Colonic mucosa (tissue), 4 donors: ENCODE data around the gene ABCA9. TPM values are rescaled to one million over a fixed set of nuclear protein-coding genes. Genes with fewer than 3 reads are reported as not detected.

Experiments used
- DNase-seq: peaks from one replicate; pipeline ENCODE4 v3.0.0-alpha.2; 2020
- H3K27ac ChIP-seq: fragments of 200-600 bp; one replicate; pipeline ENCODE4 v1.8.0; 2021
- H3K27me3 ChIP-seq: fragments of 200-600 bp; one replicate; pipeline ENCODE4 v1.8.0; 2021
- H3K36me3 ChIP-seq: fragments of 200-600 bp; one replicate; pipeline ENCODE4 v1.8.0; 2021
- H3K4me1 ChIP-seq: fragments of 200-600 bp; one replicate; pipeline ENCODE4 v1.8.0; 2021; ENCODE audit warnings: mild to moderate bottlenecking
- H3K4me3 ChIP-seq: fragments of 200-600 bp; one replicate; pipeline ENCODE4 v1.8.0; 2021
- H3K9ac ChIP-seq, 2 donors: one replicate each; pipeline ENCODE4 v1.7.0; 2013; ENCODE audit warnings: control low read depth in 2 of 2, low read depth in 2 of 2, low read length in 2 of 2
- H3K9me3 ChIP-seq: fragments of 200-600 bp; one replicate; pipeline ENCODE4 v1.8.0; 2021
- CTCF ChIP-seq: fragments of 200-600 bp; IDR thresholded peaks from one replicate; pipeline ENCODE4 v1.8.0; 2022; ENCODE audit warnings: antibody characterized with exemption, mild to moderate bottlenecking
- intact Hi-C: fragments of 100-400 bp; cut with DNase I; formaldehyde crosslinking; loops from one replicate; pipeline ENCODE4 v1.14.1; 2022
- total RNA-seq, 2 donors: library from RNA; stranded (reverse); fragmentation: NEBNext Ultra II Directional in 1 of 2; extraction: Animal tissue kit (Norgen Biotek cat#: 25700) in 1 of 2; gene quantifications; one replicate each; pipeline ENCODE4 v1.2.1, GENCODE V29; 2021
- donor health status: healthy.
- donor health status: DM: no; HTN: no; CAD: no.
- donor health status: DM: no; HTN: no; CAD: no.

Gene ABCA9
- total RNA-seq, 2 donors from 2014 or later = 0.54 to 2.5 TPM

- H3K9me3 ChIP-seq = no peaks in the 10 kb centered on the region
- peaks cover 3% of the 10 kb centered on the region for H3K4me1 ChIP-seq
- H3K27ac ChIP-seq = no peak overlapping the region
- no peak for DNase-seq
- intact Hi-C loops = no loop called here
- no peak for TF ChIP-seq CTCF
- no peak overlapping the region for H3K9ac ChIP-seq
- H3K27me3 ChIP-seq = no peaks in the 10 kb centered on the region
- H3K4me3 ChIP-seq = no peak overlapping the region
- no peaks in the 10 kb centered on the region for H3K36me3 ChIP-seq
Measured at GRCh38 chr17:69042308-69042707, 18.4 kb downstream of the ABCA9 start.

GRCh38 chr17:69031839-69032238 is 28.9 kb downstream of the ABCA9 start:
- DNase-seq = no peak
- Histone ChIP-seq H3K4me3 (no peak overlapping the region), H3K36me3 (no peaks in the 10 kb centered on the region), H3K4me1 (no peaks in the 10 kb centered on the region), H3K27me3 (no peaks in the 10 kb centered on the region), H3K9me3 (no peaks in the 10 kb centered on the region), H3K27ac (no peak overlapping the region), H3K9ac (no peak overlapping the region)
- intact Hi-C loops = no loop called here
- TF ChIP-seq CTCF = no peak

- no peak overlapping the region for H3K9ac ChIP-seq
- H3K27me3 ChIP-seq = no peaks in the 10 kb centered on the region
- H3K9me3 ChIP-seq = no peaks in the 10 kb centered on the region
- no peak for TF ChIP-seq CTCF
- no peak for DNase-seq
- no peak overlapping the region for H3K27ac ChIP-seq
- H3K4me1 ChIP-seq = no peaks in the 10 kb centered on the region
- H3K36me3 ChIP-seq = no peaks in the 10 kb centered on the region
- no peak overlapping the region for H3K4me3 ChIP-seq
- intact Hi-C loops = no loop called here
Measured at GRCh38 chr17:69030169-69030568, 30.6 kb downstream of the ABCA9 start.

GRCh38 chr17:69018687-69019086 is 42.0 kb downstream of the ABCA9 start:
- no peaks in the 10 kb centered on the region for H3K36me3 ChIP-seq
- intact Hi-C loops = no loop called here
- H3K27ac ChIP-seq = no peak overlapping the region
- DNase-seq = no peak
- no peaks in the 10 kb centered on the region for H3K27me3 ChIP-seq
- H3K9me3 ChIP-seq = no peaks in the 10 kb centered on the region
- H3K9ac ChIP-seq = no peak overlapping the region
- no peak for TF ChIP-seq CTCF
- H3K4me3 ChIP-seq = no peak overlapping the region
- no peaks in the 10 kb centered on the region for H3K4me1 ChIP-seq

- H3K27me3 ChIP-seq = no peaks in the 10 kb centered on the region
- no peaks in the 10 kb centered on the region for H3K4me1 ChIP-seq
- H3K36me3 ChIP-seq = no peaks in the 10 kb centered on the region
- no peak overlapping the region for H3K9ac ChIP-seq
- DNase-seq = no peak
- H3K9me3 ChIP-seq = no peaks in the 10 kb centered on the region
- TF ChIP-seq CTCF = no peak
- no peak overlapping the region for H3K27ac ChIP-seq
- intact Hi-C loops = no loop called here
- H3K4me3 ChIP-seq = no peak overlapping the region
Measured at GRCh38 chr17:69018022-69018615, 42.6 kb downstream of the ABCA9 start.
